Stimulated activated CD4-positive, alpha-beta T cell treated with anti-CD3 and anti-CD28 coated beads, Interleukin-4, amount 100 ng/mL, for 1 hour (primary cell): Measurements from ENCODE around the gene DNAJC30.
A peak's percentile ranks its signal among the peaks of the same experiment; 100 is the strongest.

Source experiments
- DNase-seq: peaks from one replicate; pipeline ENCODE4 v3.0.0-alpha.2; 2020

The DNAJC30 gene

GRCh38 chr7:73707045-73707631, 23.9 kb upstream of the DNAJC30 start:
- DNase-seq = no peak

GRCh38 chr7:73706126-73707044, 23.1 kb upstream of the DNAJC30 start:
- DNase-seq = peak; percentile 47

- DNase-seq = no peak
Measured at GRCh38 chr7:73705551-73705920, 22.3 kb upstream of the DNAJC30 start.

- DNase-seq = no peak
Measured at GRCh38 chr7:73704640-73705550, 21.6 kb upstream of the DNAJC30 start.

- DNase-seq = peak; percentile 50
Measured at GRCh38 chr7:73703757-73704639, 20.7 kb upstream of the DNAJC30 start.

- no peak for DNase-seq
Measured at GRCh38 chr7:73703225-73703624, 20.0 kb upstream of the DNAJC30 start.

- DNase-seq = no peak
Measured at GRCh38 chr7:73702665-73703064, 19.4 kb upstream of the DNAJC30 start.

- no peak for DNase-seq
Measured at GRCh38 chr7:73702226-73702625, 19.0 kb upstream of the DNAJC30 start.

- peak; percentile 34 for DNase-seq
Measured at GRCh38 chr7:73701357-73701995, 18.2 kb upstream of the DNAJC30 start.

GRCh38 chr7:73700581-73701134, 17.4 kb upstream of the DNAJC30 start:
- no peak for DNase-seq

- DNase-seq = no peak
Measured at GRCh38 chr7:73700069-73700423, 16.8 kb upstream of the DNAJC30 start.

- no peak for DNase-seq
Measured at GRCh38 chr7:73699370-73700068, 16.3 kb upstream of the DNAJC30 start.

- DNase-seq = no peak
Measured at GRCh38 chr7:73698410-73698809, 15.2 kb upstream of the DNAJC30 start.

GRCh38 chr7:73696372-73696771, 13.1 kb upstream of the DNAJC30 start:
- DNase-seq = no peak

GRCh38 chr7:73690646-73691045, 7.4 kb upstream of the DNAJC30 start:
- DNase-seq = no peak

- DNase-seq = no peak
Measured at GRCh38 chr7:73688288-73688687, 5.0 kb upstream of the DNAJC30 start.

- DNase-seq = no peak
Measured at GRCh38 chr7:73685311-73685710, 2.1 kb upstream of the DNAJC30 start.

- DNase-seq = no peak
Measured at GRCh38 chr7:73683788-73684693, 788 bp upstream of the DNAJC30 start.

- DNase-seq = no peak
Measured at GRCh38 chr7:73682745-73683055, 553 bp downstream of the DNAJC30 start.

- DNase-seq = no peak
Measured at GRCh38 chr7:73681031-73681430, 2.2 kb downstream of the DNAJC30 start.
